ENCODE results near the gene ABCG1.

Gene ABCG1

GRCh38 chr21:42321231-42321630 lies 102.3 kb downstream of the ABCG1 start:
- DNase-seq (ENCODE audit: low read depth): no peak

GRCh38 chr21:42321845-42322244 lies 102.9 kb downstream of the ABCG1 start:
- no peak for DNase-seq (ENCODE audit: low read depth)

GRCh38 chr21:42324896-42325295 lies 106.0 kb downstream of the ABCG1 start:
- DNase-seq (ENCODE audit: low read depth): no peak

- no peak for DNase-seq (ENCODE audit: low read depth)
Measured at GRCh38 chr21:42330380-42331371, 111.7 kb downstream of the ABCG1 start.

GRCh38 chr21:42331660-42332059 lies 112.7 kb downstream of the ABCG1 start:
- DNase-seq (ENCODE audit: low read depth): no peak

GRCh38 chr21:42332557-42333317 lies 113.8 kb downstream of the ABCG1 start:
- DNase-seq (ENCODE audit: low read depth): no peak

- no peak for DNase-seq (ENCODE audit: low read depth)
Measured at GRCh38 chr21:42336054-42336453, 117.1 kb downstream of the ABCG1 start.

- no peak for DNase-seq (ENCODE audit: low read depth)
Measured at GRCh38 chr21:42337276-42337675, 118.3 kb downstream of the ABCG1 start.

GRCh38 chr21:42337830-42338728 lies 119.1 kb downstream of the ABCG1 start:
- DNase-seq (ENCODE audit: low read depth): peak; percentile 4

GRCh38 chr21:42338729-42339715 lies 120.1 kb downstream of the ABCG1 start:
- no peak for DNase-seq (ENCODE audit: low read depth)

GRCh38 chr21:42340187-42341050 lies 121.5 kb downstream of the ABCG1 start:
- DNase-seq (ENCODE audit: low read depth): no peak

GRCh38 chr21:42341776-42342542 lies 123.0 kb downstream of the ABCG1 start:
- no peak for DNase-seq (ENCODE audit: low read depth)

- DNase-seq (ENCODE audit: low read depth): no peak
Measured at GRCh38 chr21:42343101-42343500, 124.2 kb downstream of the ABCG1 start.

- no peak for DNase-seq (ENCODE audit: low read depth)
Measured at GRCh38 chr21:42343556-42343955, 124.6 kb downstream of the ABCG1 start.

GRCh38 chr21:42343963-42344510 lies 125.1 kb downstream of the ABCG1 start:
- DNase-seq (ENCODE audit: low read depth): no peak

- no peak for DNase-seq (ENCODE audit: low read depth)
Measured at GRCh38 chr21:42344631-42345030, 125.7 kb downstream of the ABCG1 start.

- no peak for DNase-seq (ENCODE audit: low read depth)
Measured at GRCh38 chr21:42346441-42346840, 127.5 kb downstream of the ABCG1 start.
